ENCODE measurements around the gene GRAMD1A. TPM values are rescaled to one million over a fixed set of nuclear protein-coding genes. Genes with fewer than 3 reads are reported as not detected.
"Not testable (repeated sequence)": the region's sequence is repeated elsewhere in the genome, so short reads cannot be mapped to it uniquely, and the experiment has no call there.

Gene GRAMD1A
- total RNA-seq, 1 donor from 2014 or later: 25.5 TPM

DNA sequence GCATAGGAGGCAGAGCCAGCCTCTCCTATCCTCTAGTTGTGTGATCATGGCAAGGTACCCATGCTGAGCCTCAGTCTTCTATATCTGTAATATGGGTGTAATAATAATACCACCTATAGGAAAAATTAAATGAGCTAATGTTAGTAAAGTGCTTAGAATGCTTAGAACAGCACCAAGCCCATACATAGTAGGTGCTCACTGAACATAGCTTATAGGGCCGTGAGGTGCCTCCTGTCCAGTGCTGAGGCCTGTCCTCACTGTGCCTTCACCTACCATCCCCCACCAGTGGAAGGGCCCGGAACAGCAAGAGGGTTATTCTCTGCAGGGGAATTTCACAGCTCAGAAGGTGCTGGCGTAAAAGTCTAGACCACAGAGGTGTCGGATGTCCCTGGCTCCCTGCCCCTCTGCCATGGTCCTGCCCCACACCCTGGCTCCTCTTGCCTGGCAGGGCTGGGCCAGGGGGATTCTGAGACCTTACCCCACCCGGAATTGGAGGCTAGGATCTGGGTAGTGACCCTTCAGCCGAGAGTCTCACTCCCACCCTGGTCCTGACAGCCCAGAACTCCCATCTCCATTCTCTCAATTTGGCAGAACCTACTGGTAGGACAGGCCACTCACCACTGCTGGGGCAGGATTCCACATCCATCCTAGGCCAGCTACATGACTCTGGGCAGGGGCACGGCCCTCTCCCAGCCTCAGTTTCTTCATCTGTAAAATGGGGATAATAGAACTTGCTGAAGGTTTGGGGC, 27.9 kb downstream of the GRAMD1A start:
- DNase-seq: no peak
- intact Hi-C loops (cut with DNase I): no loop called here
- no peak for ATAC-seq (ENCODE audit: poor library complexity)

DNA sequence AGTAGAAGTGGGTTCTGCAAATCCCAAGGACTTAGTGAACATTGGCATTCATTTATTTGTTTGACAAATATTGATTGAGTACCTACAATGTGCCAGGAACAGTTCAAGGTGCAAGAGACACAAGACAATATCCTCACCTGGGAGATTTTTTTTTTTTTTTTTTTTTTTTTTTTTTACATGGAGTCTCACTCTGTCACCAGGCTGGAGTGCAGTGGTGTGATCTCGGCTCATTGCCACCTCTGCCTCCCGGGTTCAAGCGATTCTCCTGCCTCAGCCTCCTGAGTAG, 28.4 kb downstream of the GRAMD1A start:
- intact Hi-C loops (cut with DNase I); DNase-seq; ATAC-seq (ENCODE audit: poor library complexity): not testable (repeated sequence)

DNA sequence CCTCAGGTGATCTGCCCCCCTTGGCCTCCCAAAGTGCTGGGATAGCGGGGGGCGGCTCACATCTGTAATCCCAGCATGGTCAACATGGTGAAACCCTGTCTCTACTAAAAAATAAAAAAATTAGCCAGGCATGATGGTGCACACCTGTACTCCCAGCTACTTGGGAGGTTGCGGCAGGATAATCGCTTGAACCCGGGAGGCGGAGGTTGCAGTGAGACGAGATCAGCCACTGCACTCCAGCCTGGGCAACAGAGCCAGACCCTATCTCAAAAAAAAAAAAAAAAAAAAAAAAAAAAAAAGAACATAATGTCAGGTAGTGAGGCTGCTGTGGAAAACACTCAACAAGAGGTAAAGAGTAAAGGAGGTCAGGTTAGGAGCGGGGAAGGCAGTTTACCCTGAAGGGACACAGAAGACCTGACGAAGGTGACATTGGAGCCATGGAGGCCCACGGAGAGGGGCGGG, 29.2 kb downstream of the GRAMD1A start:
- DNase-seq; ATAC-seq (ENCODE audit: poor library complexity); intact Hi-C loops (cut with DNase I): not testable (repeated sequence)

DNA sequence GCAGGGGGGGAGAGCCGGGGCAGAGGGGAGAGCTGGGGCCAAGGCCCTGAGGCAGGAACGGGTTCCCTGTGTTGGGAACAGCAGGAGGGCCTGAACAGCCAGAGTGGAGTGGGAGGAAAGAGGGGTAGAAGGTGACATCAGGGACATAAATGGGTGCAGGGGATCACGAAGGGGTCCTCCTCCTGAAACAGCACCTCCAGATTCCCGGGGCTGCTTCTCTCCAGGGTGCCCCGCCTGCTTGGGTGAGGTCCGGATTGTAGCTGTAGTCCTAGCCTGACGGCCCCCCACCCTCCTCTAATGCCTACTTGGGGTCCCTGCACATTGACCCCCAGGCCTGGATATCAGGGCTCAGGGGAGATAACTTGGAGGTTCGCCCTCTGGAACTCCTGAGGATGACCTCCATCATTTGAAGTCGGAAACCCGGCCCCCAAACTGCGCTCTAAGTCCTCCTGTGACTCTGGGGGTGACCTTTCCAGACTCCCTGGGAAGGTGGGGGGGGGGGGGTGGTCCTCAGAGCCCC, 29.7 kb downstream of the GRAMD1A start:
- ATAC-seq (ENCODE audit: poor library complexity) (peak; percentile 7), DNase-seq (no peak)
- intact Hi-C loops (cut with DNase I): no loop called here

DNA sequence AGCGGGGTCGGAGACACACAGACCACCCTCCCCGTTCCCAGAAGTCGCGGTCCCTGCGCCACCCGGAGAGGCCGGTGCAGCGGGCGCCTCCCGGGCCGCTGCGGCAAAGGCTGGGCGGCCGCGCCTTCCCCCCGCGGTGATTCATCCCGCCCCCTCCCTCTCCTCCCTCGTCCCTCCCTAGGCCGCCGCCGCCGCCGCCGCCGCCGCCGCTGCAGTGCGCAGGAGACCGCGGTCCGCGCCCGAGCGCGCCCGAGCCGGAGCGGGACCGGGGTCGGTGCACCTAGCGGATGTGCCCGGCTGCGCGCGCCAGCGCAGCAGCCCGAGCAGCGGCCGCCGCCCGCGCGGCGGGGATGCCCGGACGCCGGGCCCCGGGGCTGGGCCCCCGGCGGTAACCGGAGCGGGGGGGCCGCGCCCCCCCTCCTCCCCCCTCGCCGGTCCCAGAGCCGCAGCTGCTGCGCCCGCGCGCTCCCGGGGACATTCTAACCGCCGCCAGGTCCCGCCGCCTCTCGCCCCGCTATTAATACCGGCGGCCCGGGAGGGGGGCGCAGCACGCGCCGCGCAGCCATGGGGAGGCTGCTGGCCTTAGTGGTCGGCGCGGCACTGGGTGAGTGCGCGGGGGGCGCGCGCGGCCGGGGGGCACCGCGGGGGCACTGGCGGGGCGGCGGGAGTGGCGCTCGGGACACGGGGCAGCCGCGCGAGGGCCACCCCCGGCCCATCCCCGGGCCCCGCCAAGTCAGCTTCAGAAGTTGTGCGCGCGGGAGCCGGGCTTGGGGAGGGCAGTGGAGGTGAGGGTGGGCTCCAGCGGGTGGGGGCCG, 30.3 kb downstream of the GRAMD1A start, which contains the start of gene SCN1B:
SCN1B (plus strand) TSS at position 214 of the 815 bp plus-strand sequence; CDS start at position 565, 351 bp downstream.
- ATAC-seq (ENCODE audit: poor library complexity) (peak; percentile 80), DNase-seq (peak; percentile 78)
- intact Hi-C loops (cut with DNase I): no loop called here

DNA sequence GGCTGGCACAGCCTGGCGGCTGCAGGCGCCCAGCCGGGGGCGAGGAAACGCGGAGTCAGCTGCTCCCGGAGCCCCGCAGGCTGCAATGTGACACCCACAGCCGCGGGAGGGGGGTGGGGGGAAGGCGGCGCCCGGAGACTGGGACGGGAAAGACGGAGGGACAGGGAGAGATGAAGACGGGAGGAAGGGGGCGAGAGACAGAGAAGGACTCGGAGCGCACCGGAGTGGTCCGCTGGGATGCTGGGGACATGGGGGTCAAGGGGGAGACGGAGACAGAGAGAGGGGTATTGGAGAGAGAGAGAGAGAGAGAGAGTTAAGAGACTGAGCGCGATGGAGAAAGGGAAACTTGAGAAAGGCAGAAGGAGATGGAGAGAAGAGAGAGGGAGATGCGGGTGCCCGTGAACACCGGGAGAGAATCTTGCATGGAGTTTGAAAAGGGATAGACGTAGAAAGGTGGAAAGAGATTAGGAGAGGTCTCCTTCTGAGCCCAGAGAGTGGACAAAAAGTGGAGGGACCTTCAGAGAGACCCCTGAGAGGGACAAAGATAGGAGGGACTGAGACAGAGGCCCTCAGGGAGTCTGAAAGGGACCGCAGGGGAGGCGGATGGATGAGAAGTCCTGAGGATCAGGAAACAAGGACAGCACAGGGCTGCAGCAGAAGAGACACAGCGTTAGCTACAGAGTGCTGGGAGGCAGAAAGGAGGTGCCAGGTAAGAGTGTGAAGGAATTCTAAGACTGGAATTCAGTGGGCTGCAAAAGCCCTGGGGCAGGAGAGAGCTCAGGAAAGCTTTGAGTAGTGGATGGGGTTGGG, 31.2 kb downstream of the GRAMD1A start:
- DNase-seq (peak; percentile 63), ATAC-seq (ENCODE audit: poor library complexity) (peak; percentile 36)
- intact Hi-C loops (cut with DNase I): no loop called here

DNA sequence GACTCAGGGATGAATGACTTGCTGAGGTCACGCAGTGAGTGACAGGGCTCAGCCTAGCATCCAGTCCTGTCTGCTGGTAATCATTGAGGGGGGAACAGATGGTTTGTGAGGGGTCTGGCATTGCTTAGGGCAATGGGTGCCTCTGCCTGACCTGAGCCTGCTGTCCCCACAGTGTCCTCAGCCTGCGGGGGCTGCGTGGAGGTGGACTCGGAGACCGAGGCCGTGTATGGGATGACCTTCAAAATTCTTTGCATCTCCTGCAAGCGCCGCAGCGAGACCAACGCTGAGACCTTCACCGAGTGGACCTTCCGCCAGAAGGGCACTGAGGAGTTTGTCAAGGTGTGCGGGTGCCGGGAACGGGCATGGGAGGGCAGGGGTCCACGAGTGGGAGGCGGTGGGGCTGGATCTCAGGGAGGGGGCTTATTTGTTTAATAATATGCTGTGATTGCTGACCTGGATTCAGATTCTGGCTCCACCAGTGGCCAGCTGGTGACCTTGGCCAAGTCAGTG, 32.3 kb downstream of the GRAMD1A start:
- DNase-seq (no peak), ATAC-seq (ENCODE audit: poor library complexity) (no peak)
- intact Hi-C loops (cut with DNase I): no loop called here

DNA sequence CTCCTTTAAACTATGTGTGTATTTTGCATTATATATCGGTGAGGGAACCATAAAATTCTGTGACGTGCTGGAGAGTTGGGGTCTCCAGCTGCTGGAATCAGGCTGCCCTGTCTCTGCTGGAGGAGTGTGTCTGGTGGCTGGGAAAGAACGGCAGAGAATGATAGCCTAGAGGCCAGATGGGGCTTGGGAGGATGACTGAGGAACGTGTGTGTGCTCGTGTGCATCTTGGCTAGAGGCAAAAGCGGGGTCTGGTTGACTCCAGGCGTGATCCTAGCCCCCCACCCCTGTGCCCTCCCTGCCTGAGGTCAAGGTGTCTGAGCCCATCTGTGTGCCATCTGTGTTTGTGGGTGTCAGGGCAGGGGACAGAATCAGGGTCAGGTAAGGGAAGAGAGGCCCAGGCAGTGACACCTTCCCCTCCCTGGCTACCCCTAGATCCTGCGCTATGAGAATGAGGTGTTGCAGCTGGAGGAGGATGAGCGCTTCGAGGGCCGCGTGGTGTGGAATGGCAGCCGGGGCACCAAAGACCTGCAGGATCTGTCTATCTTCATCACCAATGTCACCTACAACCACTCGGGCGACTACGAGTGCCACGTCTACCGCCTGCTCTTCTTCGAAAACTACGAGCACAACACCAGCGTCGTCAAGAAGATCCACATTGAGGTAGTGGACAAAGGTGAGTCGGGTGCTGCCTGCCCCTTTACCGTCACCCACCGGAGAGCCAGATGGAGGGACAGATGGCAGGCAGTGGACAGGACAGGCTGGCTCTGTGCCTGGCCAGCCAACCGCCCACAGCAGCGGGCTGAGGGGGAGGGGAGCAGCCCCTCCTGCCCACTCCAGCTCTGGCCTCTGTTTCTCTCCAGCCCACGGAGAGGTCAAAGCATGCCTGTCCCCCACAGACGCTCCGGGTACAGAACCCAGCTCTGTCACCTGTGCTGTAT, 33.2 kb downstream of the GRAMD1A start:
- intact Hi-C loops (cut with DNase I): no loop called here
- ATAC-seq (ENCODE audit: poor library complexity) (no peak), DNase-seq (no peak)

DNA sequence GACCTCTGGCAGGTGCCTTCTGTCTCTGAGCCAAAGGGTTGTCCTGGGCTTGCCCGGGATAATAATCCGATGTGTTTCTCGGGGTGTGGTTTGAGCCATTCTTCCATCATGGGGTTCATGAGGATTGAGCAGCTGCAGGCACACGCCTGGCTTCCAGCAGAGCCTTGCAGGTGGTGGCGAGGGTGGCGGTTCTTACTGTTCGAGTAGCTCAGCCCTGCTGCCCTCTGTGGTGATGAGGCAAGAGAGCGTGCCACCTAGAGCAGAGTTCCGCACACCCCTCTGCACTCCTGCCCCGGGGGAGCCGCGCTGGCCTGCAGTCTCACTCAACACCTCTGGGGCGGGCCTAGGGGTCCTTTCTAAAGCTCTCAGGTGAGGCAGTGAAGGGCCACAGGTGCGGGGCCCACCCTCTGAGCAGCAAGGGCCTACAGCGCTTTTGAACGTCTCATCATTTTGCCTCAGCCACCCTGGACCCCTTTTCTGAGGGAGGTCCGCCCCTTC, 33.9 kb downstream of the GRAMD1A start:
- DNase-seq (no peak), ATAC-seq (ENCODE audit: poor library complexity) (no peak)
- intact Hi-C loops (cut with DNase I): no loop called here

DNA sequence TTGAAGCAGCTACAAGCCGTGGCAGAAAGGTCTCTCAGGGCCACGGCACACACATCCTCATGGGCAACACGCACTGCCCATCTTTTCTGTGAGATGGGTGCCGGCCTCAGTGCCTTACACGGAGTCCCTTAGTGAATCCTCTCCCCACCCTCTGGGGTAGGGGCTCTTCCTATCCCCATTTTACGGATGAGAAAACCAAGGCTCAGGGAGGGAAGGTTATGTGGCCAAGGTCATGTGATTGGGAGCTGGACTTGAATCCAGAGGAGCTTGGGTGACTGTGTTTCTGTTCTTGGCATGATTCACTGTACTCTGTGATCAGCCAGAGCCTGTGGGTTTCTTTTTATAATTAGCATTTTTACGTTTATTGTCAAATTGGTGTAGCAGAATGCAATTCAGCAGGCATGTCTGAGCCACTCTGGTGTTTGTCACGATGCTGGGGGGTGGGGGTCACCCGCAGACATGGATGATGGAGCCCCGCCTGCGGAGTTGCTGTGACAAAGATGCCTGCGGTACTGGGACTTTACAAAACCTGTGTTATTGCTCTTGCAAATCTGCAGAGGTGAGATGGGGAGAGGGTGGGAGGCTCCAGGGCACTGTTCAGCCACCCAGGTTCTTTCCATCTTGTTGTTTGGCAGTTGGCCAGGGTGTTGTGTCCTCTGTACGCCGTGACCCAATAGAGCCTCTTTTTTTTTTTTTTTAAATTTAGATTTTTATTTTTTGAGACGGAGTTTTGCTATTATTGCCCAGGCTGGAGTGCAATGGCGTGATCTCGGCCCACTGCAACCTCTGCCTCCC, 34.7 kb downstream of the GRAMD1A start:
- ATAC-seq (ENCODE audit: poor library complexity): no peak
- DNase-seq: no peak
- intact Hi-C loops (cut with DNase I): no loop called here

DNA sequence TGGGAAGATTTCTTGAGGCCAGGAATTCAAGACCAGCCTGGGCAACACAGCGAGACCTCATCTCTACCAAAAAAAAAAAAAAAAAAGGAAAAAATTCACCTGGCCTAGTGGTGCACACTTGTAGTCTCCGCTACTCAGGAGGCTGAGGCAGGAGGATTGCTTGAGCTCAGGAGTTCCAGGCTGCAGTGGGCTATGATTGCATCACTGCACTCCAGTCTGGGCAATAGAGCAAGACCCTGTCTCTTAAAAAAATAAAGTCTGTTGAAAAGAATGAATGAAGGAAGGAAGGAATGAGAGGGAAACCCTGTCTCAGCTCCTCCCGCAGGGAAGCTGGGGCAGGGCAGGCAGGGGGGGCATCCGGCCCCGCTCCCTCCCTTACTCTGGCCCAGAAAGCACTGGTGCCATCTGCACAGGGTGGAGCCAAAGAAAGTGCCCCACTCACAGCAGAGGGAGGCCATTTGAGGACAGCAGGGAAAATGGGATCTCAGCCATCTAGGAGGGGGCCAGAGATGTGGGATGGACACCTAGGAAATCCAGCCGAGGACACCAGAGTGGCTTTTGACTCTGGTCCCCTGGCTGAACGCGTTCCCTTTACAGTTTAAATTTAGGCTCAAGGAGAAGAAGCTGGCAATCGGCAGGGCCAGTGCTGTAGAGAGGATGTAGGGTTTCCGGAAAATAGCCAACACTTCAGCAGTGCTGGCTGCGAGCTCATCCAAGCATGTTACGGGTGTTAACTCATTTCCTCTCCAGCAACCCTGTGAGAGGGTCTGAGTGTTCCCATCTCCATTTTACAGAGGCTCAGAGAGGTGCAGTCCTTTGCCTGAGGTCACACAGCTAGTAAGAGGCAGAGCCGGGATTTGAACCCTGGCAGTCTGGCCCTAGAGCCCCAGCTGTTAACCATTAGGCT, 37.8 kb downstream of the GRAMD1A start:
- no peak for DNase-seq
- intact Hi-C loops (cut with DNase I): no loop called here
- ATAC-seq (ENCODE audit: poor library complexity): peak; percentile 27

DNA sequence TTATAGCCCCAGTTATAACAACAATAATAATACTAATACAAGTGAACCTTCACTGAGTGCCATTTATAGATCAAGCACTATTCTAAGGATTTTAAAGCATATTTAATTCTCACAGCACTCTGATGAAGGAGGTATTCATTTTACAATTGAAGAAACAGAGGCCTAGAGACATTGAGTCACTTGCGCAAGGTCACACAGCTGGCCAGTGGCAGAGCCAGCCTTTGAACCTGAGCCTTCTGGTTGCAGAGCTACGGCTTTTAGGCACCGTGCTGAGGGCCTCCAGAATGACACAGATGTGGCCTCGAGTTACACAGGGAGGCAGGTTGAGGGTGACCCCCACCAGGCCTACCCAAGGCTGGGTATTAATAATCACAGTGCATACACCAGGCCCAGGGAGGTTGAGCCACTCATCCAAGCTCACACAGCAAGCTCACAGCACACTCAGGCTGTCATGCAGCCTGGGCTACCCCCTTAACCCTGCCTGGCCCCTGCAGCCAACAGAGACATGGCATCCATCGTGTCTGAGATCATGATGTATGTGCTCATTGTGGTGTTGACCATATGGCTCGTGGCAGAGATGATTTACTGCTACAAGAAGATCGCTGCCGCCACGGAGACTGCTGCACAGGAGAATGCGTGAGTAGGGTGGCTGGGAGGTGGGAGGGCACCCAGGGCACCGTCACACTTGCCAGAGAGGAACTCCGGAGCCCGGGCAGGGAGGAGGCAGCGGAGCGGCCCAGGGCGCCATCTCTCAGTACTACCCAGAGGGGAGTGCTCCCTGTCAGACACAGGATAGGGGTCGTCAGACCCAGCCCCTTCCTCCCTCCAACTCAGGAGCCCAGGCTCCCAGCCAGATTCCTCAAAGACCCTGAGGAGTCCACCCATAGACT, 38.7 kb downstream of the GRAMD1A start:
- DNase-seq: peak; percentile 68
- ATAC-seq (ENCODE audit: poor library complexity): no peak
- intact Hi-C loops (cut with DNase I): no loop called here

DNA sequence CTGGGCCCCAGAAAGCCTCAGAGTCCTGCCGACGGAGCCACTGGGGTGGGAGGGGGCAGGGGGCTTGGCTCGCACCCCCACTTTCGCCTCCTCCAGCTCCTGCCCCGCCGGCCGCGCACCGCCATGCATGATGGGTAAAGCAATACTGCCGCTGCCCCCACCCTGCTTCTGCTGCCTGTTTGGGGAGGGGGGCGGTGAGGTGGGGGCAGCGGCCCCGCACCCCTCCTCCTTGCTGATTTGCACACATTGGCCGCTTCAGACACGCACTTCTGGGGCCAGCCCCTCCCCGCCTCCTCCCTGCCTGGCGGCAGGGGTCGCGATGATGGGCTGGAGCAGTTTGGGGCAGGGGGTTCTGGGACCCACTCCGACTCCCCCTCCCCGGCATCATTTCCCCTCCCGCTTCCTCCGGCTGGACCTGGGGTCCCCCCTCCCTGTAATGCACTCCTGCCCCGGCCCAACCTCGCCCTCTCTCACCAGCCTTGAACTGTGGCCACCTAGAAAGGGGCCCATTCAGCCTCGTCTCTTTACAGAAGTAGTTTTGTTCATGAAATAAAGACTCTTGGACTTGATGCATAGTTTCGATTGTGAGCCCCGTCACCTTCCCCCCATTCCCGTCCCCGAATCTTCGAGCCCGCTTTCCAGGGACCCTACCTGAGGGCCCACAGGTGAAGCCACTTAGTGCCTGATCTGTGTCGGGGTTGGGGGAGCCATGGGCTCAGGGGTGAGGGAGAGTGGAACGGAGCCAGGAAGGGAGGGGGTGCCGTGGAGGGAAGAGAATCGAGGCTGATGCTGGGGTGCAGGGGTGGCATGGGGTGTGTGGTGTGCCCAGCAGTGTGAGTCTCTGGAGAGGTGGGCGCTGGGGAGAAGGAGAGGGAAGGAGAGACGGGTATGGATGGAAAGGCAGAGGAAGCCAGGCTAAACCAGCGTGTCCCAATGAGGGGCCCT, 40.0 kb downstream of the GRAMD1A start:
- DNase-seq (no peak), ATAC-seq (ENCODE audit: poor library complexity) (no peak)
- intact Hi-C loops (cut with DNase I): no loop called here

All from Right ventricle myocardium superior (tissue), 1 donor.